IMR-90 (cell line): ENCODE measurements around the gene CDRT15L2. TPM values are rescaled to one million over a fixed set of nuclear protein-coding genes. Genes with fewer than 3 reads are reported as not detected.
"Not testable (repeated sequence)": the region's sequence is repeated elsewhere in the genome, so short reads cannot be mapped to it uniquely, and the experiment has no call there.

Experiments used
- ATAC-seq: fragments of 200-7000 bp; cut with Tn5 transposase; 2 replicates; pipeline ENCODE4 v1.9.1; 2020; ENCODE audit warnings: low read depth, mild to moderate bottlenecking, moderate library complexity
- BruUV-seq: library from RNA; stranded (reverse); fragments of 400-500 nt; replicated peaks from 2 replicates; lab custom pipeline; 2021; lab: Mats Ljungman, UMichigan
- CTCF ChIA-PET: fragments of 300-600 bp; formaldehyde crosslinking; extraction: SDS; loops from one replicate; lab custom pipeline; 2021; ENCODE audit warnings: antibody characterized with exemption; lab: Yijun Ruan, JAX
- POLR2A ChIA-PET: fragments of 300-600 bp; sonication (Branson Sonifier 250); formaldehyde crosslinking; loops from one replicate; lab custom pipeline; 2022; ENCODE audit warnings: antibody characterized with exemption; ENCODE audit not compliant: unreplicated experiment; lab: Charles Lee
- DNase-seq: peaks from one replicate; pipeline ENCODE4 v3.0.0; 2013
- H2AFZ ChIP-seq: replicated peaks from 2 replicates; pipeline ENCODE3; 2013; ENCODE audit warnings: low read length, mild to moderate bottlenecking; ENCODE audit not compliant: poor library complexity
- H2AK5ac ChIP-seq: 2 replicates; pipeline ENCODE4 v1.6.1; 2013; ENCODE audit warnings: low read depth, low read length, inconsistent platforms
- H2AK9ac ChIP-seq: replicated peaks from 2 replicates; pipeline ENCODE3; 2013; ENCODE audit warnings: mild to moderate bottlenecking, low read depth, low read length, moderate library complexity; ENCODE audit not compliant: poor library complexity
- H2BK120ac ChIP-seq: 2 replicates; pipeline ENCODE4 v1.6.1; 2013; ENCODE audit warnings: low read depth, low read length, inconsistent platforms
- H2BK15ac ChIP-seq: 3 replicates; pipeline ENCODE4 v1.6.1; 2013; ENCODE audit warnings: low read depth, low read length, inconsistent platforms
- H2BK20ac ChIP-seq: 2 replicates; pipeline ENCODE4 v1.6.1; 2013; ENCODE audit warnings: low read depth, mild to moderate bottlenecking, inconsistent platforms, low read length, moderate library complexity
- H2BK5ac ChIP-seq: 2 replicates; pipeline ENCODE4 v1.6.1; 2013; ENCODE audit warnings: mild to moderate bottlenecking, low read depth, low read length, inconsistent platforms; ENCODE audit not compliant: poor library complexity, severe bottlenecking
- H3K14ac ChIP-seq: replicated peaks from 2 replicates; pipeline ENCODE4 v1.6.1; 2013; ENCODE audit warnings: low read depth, low read length, inconsistent platforms
- H3K18ac ChIP-seq: 2 replicates; pipeline ENCODE4 v1.6.1; 2013; ENCODE audit warnings: low read depth, low read length, control low read depth
- H3K23ac ChIP-seq: 2 replicates; pipeline ENCODE4 v1.6.1; 2013; ENCODE audit warnings: low read depth, low read length, inconsistent platforms
- H3K27ac ChIP-seq: 2 replicates; pipeline ENCODE4 v1.5.1; 2013; ENCODE audit warnings: mild to moderate bottlenecking, control low read depth, low read length; ENCODE audit not compliant: insufficient read depth
- H3K27me3 ChIP-seq: 2 replicates; pipeline ENCODE4 v1.6.1; 2013; ENCODE audit warnings: low read length; ENCODE audit not compliant: control insufficient read depth, insufficient read depth
- H3K36me3 ChIP-seq: 2 replicates; pipeline ENCODE4 v1.6.1; 2013; ENCODE audit warnings: low read length, mixed read lengths; ENCODE audit not compliant: control insufficient read depth, insufficient read depth
- H3K4ac ChIP-seq: 2 replicates; pipeline ENCODE4 v1.6.1; 2013; ENCODE audit warnings: low read depth, low read length, inconsistent platforms
- H3K4me1 ChIP-seq: 2 replicates; pipeline ENCODE4 v1.6.1; 2013; ENCODE audit warnings: low read length, mixed read lengths; ENCODE audit not compliant: control insufficient read depth, insufficient read depth
- H3K4me2 ChIP-seq: 2 replicates; pipeline ENCODE4 v1.6.1; 2013; ENCODE audit warnings: low read depth, mild to moderate bottlenecking, control low read depth, low read length, moderate library complexity
- H3K4me3 ChIP-seq: 2 replicates; pipeline ENCODE4 v1.5.1; 2013; ENCODE audit warnings: low read depth, mild to moderate bottlenecking, control low read depth, low read length, moderate library complexity; ENCODE audit not compliant: insufficient read depth
- H3K56ac ChIP-seq: 2 replicates; pipeline ENCODE4 v1.6.1; 2013; ENCODE audit warnings: low read length, inconsistent platforms; ENCODE audit not compliant: insufficient read depth; ENCODE audit errors: extremely low read depth
- H3K79me1 ChIP-seq, 2 experiments: 2 replicates each; pipeline ENCODE4 v1.6.1; 2013; ENCODE audit warnings: low read length in 2 of 2, inconsistent platforms in 1 of 2, low read depth in 1 of 2
- H3K9ac ChIP-seq: 2 replicates; pipeline ENCODE4 v1.6.1; 2013; ENCODE audit warnings: low read depth, low read length, control low read depth
- H3K9me1 ChIP-seq: 2 replicates; pipeline ENCODE4 v1.6.1; 2013; ENCODE audit warnings: low read length, inconsistent platforms; ENCODE audit not compliant: insufficient read depth
- H3K9me3 ChIP-seq: 2 replicates; pipeline ENCODE4 v1.6.1; 2013; ENCODE audit warnings: low read length; ENCODE audit not compliant: control insufficient read depth, insufficient read depth
- H4K20me1 ChIP-seq: 2 replicates; pipeline ENCODE4 v1.6.1; 2013; ENCODE audit warnings: low read length, inconsistent platforms; ENCODE audit not compliant: insufficient read depth
- H4K5ac ChIP-seq: 2 replicates; pipeline ENCODE4 v1.6.1; 2013; ENCODE audit warnings: mild to moderate bottlenecking, low read depth, low read length, control low read depth
- H4K8ac ChIP-seq, 2 experiments: 2 replicates each; pipeline ENCODE4 v1.6.1; 2013; ENCODE audit warnings: low read depth in 2 of 2, low read length in 2 of 2, control low read depth in 1 of 2, inconsistent platforms in 1 of 2
- H4K91ac ChIP-seq: 2 replicates; pipeline ENCODE4 v1.6.1; 2013; ENCODE audit warnings: low read depth, low read length, inconsistent platforms; ENCODE audit not compliant: insufficient read depth
- WGBS, 2 experiments: methylation state at CpG; one replicate each; pipeline versions ENCODE4 v1.1.5 to v1.1.7; 2013; ENCODE audit warnings: missing lambda C conversion rate in 2 of 2; ENCODE audit not compliant: insufficient read length in 1 of 2; ENCODE audit errors: extremely low coverage in 2 of 2; 5-methylcytosine and 5-hydroxymethylcytosine counted together
- dilution Hi-C: fragments of 300-500 bp; cut with HindIII; formaldehyde crosslinking; loops from one replicate; pipeline ENCODE4 v1.14.3; 2018; ENCODE audit warnings: low sequenced_read_pairs; ENCODE audit not compliant: unreplicated experiment
- in situ Hi-C: fragments of 300-500 bp; cut with MboI; formaldehyde crosslinking; loops from 3 replicates; pipeline ENCODE4 v1.14.3; 2019; ENCODE audit warnings: low sequenced_read_pairs, inconsistent platforms, mixed read lengths
- intact Hi-C: fragments of 100-400 bp; cut with micrococcal nuclease; formaldehyde crosslinking; loops from 2 replicates; pipeline ENCODE4 v1.10.0; 2022
- polyA plus RNA-seq, 3 experiments: library from polyadenylated mRNA; depleted of rRNA; stranded (reverse); fragments of >200 nt; gene quantifications; 2 replicates each; pipeline ENCODE4 v1.2.3, GENCODE V29; 2012; ENCODE audit warnings: low replicate concordance in 1 of 3
- total RNA-seq: library from RNA; depleted of rRNA; stranded (reverse); fragments of >200 nt; gene quantifications from 2 replicates; pipeline ENCODE4 v1.2.3, GENCODE V29; 2012

Gene CDRT15L2
- total and polyA plus RNA-seq, 2 of the 4 experiments (the other 2 are of a cell fraction): not detected

DNA sequence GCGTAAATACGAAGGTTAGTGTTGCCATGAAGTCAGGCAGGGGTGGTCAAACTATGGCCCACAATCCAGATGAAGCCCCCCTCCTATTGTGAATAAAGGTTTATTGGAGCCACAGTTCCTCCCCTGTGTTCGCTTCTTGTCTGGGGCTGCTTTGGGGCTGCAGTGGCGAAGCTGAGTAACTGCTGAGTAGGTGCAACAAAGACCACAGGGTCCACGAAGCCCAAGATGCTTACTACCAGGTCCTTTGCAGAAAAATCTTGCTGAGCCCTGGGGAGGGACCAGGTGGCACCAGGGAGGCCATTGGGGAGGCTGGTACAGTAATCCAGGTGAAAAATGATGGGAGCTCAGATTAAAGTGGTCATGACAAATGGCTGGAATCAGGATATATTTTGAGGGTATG lies 21.4 kb upstream of the CDRT15L2 start:
- H3K9me1 ChIP-seq, H3K9ac ChIP-seq, H4K91ac ChIP-seq, H3K14ac ChIP-seq, H3K9me3 ChIP-seq, H4K5ac ChIP-seq, DNase-seq, H2BK20ac ChIP-seq, ATAC-seq, H3K56ac ChIP-seq, H4K20me1 ChIP-seq, H3K36me3 ChIP-seq, H2AK9ac ChIP-seq, H2BK15ac ChIP-seq, H3K18ac ChIP-seq, H2AK5ac ChIP-seq, H2BK120ac ChIP-seq, H3K27ac ChIP-seq, H3K79me1 ChIP-seq, H2AFZ ChIP-seq, dilution Hi-C loops, intact Hi-C loops, POLR2A ChIA-PET, H4K8ac ChIP-seq, BruUV-seq, H2BK5ac ChIP-seq, H3K23ac ChIP-seq, H3K4ac ChIP-seq, H3K4me1 ChIP-seq, H3K4me2 ChIP-seq, H3K4me3 ChIP-seq, in situ Hi-C loops: not testable (repeated sequence)
- peaks cover 10% of the 10 kb centered on the region; the same call in 1 of the 2 replicates for H3K27me3 ChIP-seq
- CTCF ChIA-PET: interaction anchor here (0.6 kb wide), 1 partner anchor 36 kb away, joined by 5 read pairs; no protein-coding TSS in a partner anchor
- 20% methylated on average over 1 of the region's 5 CpGs; no CpG with 5 or more reads in 1 of the 2 experiments for WGBS, 2 experiments

DNA sequence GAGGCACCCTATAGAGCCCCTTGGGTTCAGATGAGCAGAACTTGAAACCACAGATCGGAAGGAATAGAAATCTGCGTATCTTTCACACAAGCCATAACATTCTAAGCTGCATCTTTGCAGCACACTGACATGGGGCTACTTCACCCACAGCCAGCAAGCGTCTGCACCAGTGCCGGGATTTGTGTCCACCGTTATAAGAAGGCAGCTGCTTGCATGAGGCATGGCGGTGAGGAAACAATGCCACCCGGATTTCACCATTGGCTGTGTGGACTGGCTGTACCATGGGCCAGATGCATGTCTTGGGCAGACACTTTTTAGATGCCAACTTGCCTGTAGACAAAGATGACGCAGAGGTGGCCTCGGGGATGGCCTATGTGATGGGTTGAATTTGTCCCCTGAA lies 20.5 kb upstream of the CDRT15L2 start:
- ATAC-seq, H2AK5ac ChIP-seq, H4K91ac ChIP-seq, H2BK20ac ChIP-seq, H4K20me1 ChIP-seq, H3K9me1 ChIP-seq, H3K4ac ChIP-seq, H2AFZ ChIP-seq, intact Hi-C loops, H4K8ac ChIP-seq, H3K4me1 ChIP-seq, H3K27ac ChIP-seq, H3K4me2 ChIP-seq, H3K4me3 ChIP-seq, CTCF ChIA-PET, H3K27me3 ChIP-seq, H3K9ac ChIP-seq, H3K9me3 ChIP-seq, H2BK120ac ChIP-seq, in situ Hi-C loops, DNase-seq, H2AK9ac ChIP-seq, H3K18ac ChIP-seq, H3K14ac ChIP-seq, H3K56ac ChIP-seq, H2BK5ac ChIP-seq, H2BK15ac ChIP-seq, H3K79me1 ChIP-seq, H3K36me3 ChIP-seq, H4K5ac ChIP-seq, dilution Hi-C loops, POLR2A ChIA-PET, BruUV-seq, H3K23ac ChIP-seq: not testable (repeated sequence)
- WGBS, 2 experiments: 50% methylated on average over 3 of the region's 9 CpGs; no CpG with 5 or more reads in 1 of the 2 experiments
